Measurements from ENCODE around the gene HNRNPA1. TPM values are rescaled to one million over a fixed set of nuclear protein-coding genes. Genes with fewer than 3 reads are reported as not detected.

The HNRNPA1 gene
- total RNA-seq, 1 experiment from 2014 or later = 1,426 TPM

DNA sequence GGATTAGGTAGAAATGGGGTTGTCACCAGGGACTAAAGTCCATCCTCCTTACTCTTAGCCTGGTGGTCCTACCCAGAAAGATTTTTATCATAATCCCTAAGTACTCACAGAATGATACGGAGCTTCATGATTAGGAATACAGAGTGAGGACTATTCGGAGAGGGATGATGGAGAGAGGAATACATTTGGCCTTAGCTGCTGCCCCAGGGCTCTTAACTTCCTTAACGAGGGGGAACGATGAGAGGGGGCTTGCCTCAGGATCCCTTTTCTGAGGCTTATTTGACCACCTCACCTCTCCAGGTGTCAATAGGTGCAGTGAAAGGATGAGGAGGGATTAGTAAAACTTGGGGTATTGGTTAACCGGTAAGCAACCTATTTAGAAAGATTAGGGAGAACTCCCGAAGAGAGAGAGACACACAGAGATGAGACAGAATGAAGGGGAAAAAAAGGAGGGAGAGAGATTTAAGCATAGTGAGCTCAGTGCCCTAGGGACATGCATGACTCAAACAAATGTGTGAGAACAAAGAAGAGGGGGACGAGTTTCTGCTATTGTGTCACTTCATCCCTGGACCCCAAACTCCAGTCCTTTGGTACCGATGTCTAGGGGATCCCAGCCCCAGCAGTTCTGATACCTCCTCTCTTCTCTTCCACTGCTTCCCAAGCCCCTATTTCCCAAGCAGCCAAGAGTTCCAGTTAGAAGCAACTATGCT lies 19.1 kb downstream of the HNRNPA1 start:
- TF ChIP-seq, protein P1, sequence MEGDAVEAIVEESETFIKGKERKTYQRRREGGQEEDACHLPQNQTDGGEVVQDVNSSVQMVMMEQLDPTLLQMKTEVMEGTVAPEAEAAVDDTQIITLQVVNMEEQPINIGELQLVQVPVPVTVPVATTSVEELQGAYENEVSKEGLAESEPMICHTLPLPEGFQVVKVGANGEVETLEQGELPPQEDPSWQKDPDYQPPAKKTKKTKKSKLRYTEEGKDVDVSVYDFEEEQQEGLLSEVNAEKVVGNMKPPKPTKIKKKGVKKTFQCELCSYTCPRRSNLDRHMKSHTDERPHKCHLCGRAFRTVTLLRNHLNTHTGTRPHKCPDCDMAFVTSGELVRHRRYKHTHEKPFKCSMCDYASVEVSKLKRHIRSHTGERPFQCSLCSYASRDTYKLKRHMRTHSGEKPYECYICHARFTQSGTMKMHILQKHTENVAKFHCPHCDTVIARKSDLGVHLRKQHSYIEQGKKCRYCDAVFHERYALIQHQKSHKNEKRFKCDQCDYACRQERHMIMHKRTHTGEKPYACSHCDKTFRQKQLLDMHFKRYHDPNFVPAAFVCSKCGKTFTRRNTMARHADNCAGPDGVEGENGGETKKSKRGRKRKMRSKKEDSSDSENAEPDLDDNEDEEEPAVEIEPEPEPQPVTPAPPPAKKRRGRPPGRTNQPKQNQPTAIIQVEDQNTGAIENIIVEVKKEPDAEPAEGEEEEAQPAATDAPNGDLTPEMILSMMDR (IDR thresholded peaks at IDR 0.05; ENCODE audit: insufficient read depth in 1 of 2, low read depth in 1 of 2, low read length in 1 of 2, severe bottlenecking in 1 of 2, unreplicated experiment in 1 of 2) = no peak
- ChIA-PET POLR2A (interaction anchor here (1.3 to 3.5 kb wide), 3 partner anchors 13 to 25 kb away, joined by 6 to 26 read pairs (median 17); partner anchors contain the start of genes CBX5, COPZ1 and HNRNPA1), CTCF (interaction anchor here (1.1 to 4.8 kb wide), 3 partner anchors 25 to 79 kb away, joined by 3 to 28 read pairs (median 3); partner anchors contain the start of gene COPZ1)
- no peak for DNase-seq
- peak overlapping the region; percentile 59 for H3K4me3 ChIP-seq (ENCODE audit: low read depth, low read length)
- BruUV-seq (replicated peaks) = no TSS peak
- Mint-ChIP-seq H3K36me3 (ENCODE audit: insufficient read depth, unreplicated experiment) (no peaks in the 10 kb centered on the region), H3K4me1 (ENCODE audit: low read depth, unreplicated experiment) (peaks cover 42% of the 10 kb centered on the region), H3K9me3 (ENCODE audit: unreplicated experiment) (no peaks in the 10 kb centered on the region), H3K27me3 (ENCODE audit: insufficient read depth, unreplicated experiment) (no peaks in the 10 kb centered on the region), H3K4me3 (ENCODE audit: unreplicated experiment) (peak overlapping the region; percentile 79), H3K27ac (ENCODE audit: unreplicated experiment) (peak overlapping the region; percentile 60)
- peaks cover 37% of the 10 kb centered on the region for H3K4me1 ChIP-seq
- H3K27me3 ChIP-seq (replicated peaks; ENCODE audit: control insufficient read depth, insufficient read depth, low read length) = no peaks in the 10 kb centered on the region
- no peaks in the 10 kb centered on the region for H3K9me3 ChIP-seq
- H3K36me3 ChIP-seq (ENCODE audit: control insufficient read depth, insufficient read depth, low read length) = no peaks in the 10 kb centered on the region
- intact Hi-C loops (cut with micrococcal nuclease; ENCODE audit: unreplicated experiment) = loop anchor here (2.0 to 5.0 kb wide), 2 partner anchors 38 to 59 kb away; no protein-coding TSS in a partner anchor

DNA sequence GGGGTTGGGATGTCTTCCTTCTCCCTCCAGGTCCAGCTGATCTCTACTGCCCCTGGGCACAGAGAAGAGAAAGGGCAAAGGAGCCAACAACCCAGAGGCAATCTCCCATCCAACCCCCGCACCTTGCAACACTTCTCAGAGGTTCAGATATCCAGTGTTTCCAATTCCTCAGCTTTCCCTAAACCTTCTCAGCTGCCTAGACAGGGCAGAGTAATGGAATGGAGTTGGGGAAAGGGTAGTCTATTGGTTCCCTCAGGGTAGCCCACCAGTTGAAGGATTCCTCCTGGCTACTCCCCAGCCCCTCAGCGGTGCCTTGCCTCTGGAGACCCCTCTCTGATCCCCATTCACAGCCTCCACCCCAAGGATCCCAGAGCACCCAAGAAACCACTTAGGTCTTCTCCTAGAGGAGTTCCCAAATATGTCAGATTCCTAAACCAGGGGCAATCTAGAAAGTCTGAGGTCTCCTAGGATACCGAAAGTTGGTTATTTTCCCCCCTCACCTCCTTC lies 19.8 kb downstream of the HNRNPA1 start:
- Histone ChIP-seq H3K4me3 (ENCODE audit: low read depth, low read length) (peak overlapping the region; percentile 59), H3K4me1 (peaks cover 38% of the 10 kb centered on the region), H3K36me3 (ENCODE audit: control insufficient read depth, insufficient read depth, low read length) (no peaks in the 10 kb centered on the region), H3K9me3 (no peaks in the 10 kb centered on the region), H3K27me3 (replicated peaks; ENCODE audit: control insufficient read depth, insufficient read depth, low read length) (no peaks in the 10 kb centered on the region)
- no peaks in the 10 kb centered on the region for H3K27me3 Mint-ChIP-seq (ENCODE audit: insufficient read depth, unreplicated experiment)
- intact Hi-C loops (cut with micrococcal nuclease; ENCODE audit: unreplicated experiment) = loop anchor here (2.0 to 5.0 kb wide), 2 partner anchors 37 to 59 kb away; no protein-coding TSS in a partner anchor
- H3K36me3 Mint-ChIP-seq (ENCODE audit: insufficient read depth, unreplicated experiment) = no peaks in the 10 kb centered on the region
- peak overlapping the region; percentile 79 for H3K4me3 Mint-ChIP-seq (ENCODE audit: unreplicated experiment)
- ChIA-PET POLR2A (interaction anchor here (1.0 to 3.5 kb wide), 4 partner anchors 10 to 25 kb away, joined by 4 to 26 read pairs (median 12); partner anchors contain the start of genes CBX5, COPZ1 and HNRNPA1), CTCF (interaction anchor here (0.7 to 4.8 kb wide), 6 partner anchors 10 to 58 kb away, joined by 3 to 28 read pairs (median 8); partner anchors contain the start of gene COPZ1)
- peak overlapping the region; percentile 60 for H3K27ac Mint-ChIP-seq (ENCODE audit: unreplicated experiment)
- peaks cover 42% of the 10 kb centered on the region for H3K4me1 Mint-ChIP-seq (ENCODE audit: low read depth, unreplicated experiment)
- TSS peak; percentile 50 for BruUV-seq (replicated peaks)
- no peak for DNase-seq
- no peaks in the 10 kb centered on the region for H3K9me3 Mint-ChIP-seq (ENCODE audit: unreplicated experiment)
- TF ChIP-seq, protein P1 (IDR thresholded peaks at IDR 0.05; ENCODE audit: insufficient read depth in 1 of 2, low read depth in 1 of 2, low read length in 1 of 2, severe bottlenecking in 1 of 2, unreplicated experiment in 1 of 2) = no peak

DNA sequence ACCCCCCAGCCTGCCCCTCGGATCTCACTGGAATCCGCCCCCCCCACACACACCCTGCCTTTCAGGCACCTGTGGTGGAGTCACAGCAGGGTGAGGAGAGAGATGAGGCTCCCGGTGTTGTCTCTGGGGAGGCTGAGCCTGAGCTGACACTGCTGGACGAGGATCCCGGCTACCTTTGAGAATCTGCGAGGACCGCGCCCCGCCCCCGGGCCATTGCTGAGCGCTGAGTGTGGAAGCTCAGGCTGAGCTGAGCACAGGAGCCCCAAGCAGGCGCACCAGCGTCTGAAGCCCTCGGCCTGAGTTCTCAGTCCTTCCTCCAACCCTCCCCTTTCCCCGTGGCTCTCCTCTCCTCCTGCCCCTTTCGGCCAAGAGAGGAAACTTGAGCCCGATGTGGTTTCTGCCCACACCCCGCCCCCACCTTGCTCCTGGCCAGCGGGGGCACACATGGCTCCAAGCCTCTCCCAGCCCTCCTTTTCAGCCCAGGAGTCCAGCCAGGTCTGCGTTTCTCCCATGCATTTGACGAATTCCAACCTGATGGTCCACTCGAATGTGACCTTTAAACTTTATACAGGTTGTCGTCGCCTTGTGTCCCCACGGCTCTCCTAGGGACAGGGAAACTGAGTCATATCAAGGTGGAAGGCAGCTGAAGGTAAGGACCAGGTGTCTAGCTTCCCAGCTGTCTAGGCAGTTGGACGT lies 20.4 kb downstream of the HNRNPA1 start, which contains the start of gene NFE2:
Gene NFE2 (minus strand): TSS at position 284 of the 696 bp plus-strand sequence. CDS start 5,767 bp downstream, outside the sequence.
- H3K4me3 Mint-ChIP-seq (ENCODE audit: unreplicated experiment) = peak within 1 kb of the TSS; percentile 79
- POLR2A ChIA-PET = interaction anchor here (0.8 to 3.5 kb wide), 5 partner anchors 10 to 42 kb away, joined by 4 to 26 read pairs (median 6); partner anchors contain the start of genes CBX5, COPZ1 and HNRNPA1
- peaks cover 35% of the 10 kb centered on the region for H3K4me1 ChIP-seq
- H3K9me3 ChIP-seq = no peaks in the 10 kb centered on the region
- H3K27ac Mint-ChIP-seq (ENCODE audit: unreplicated experiment) = peak within 1 kb of the TSS; percentile 60
- no peaks in the 10 kb centered on the region for H3K27me3 ChIP-seq (replicated peaks; ENCODE audit: control insufficient read depth, insufficient read depth, low read length)
- DNase-seq = peak; percentile 91
- TF ChIP-seq, protein P1 (IDR thresholded peaks at IDR 0.05; ENCODE audit: insufficient read depth in 1 of 2, low read depth in 1 of 2, low read length in 1 of 2, severe bottlenecking in 1 of 2, unreplicated experiment in 1 of 2) = no peak
- no peaks in the 10 kb centered on the region for H3K9me3 Mint-ChIP-seq (ENCODE audit: unreplicated experiment)
- no peaks in the 10 kb centered on the region for H3K36me3 Mint-ChIP-seq (ENCODE audit: insufficient read depth, unreplicated experiment)
- intact Hi-C loops (cut with micrococcal nuclease; ENCODE audit: unreplicated experiment) = loop anchor here (1.0 to 5.0 kb wide), 4 partner anchors 21 to 58 kb away; partner anchors contain the start of genes CBX5 and HNRNPA1
- peak within 1 kb of the TSS; percentile 59 for H3K4me3 ChIP-seq (ENCODE audit: low read depth, low read length)
- peaks cover 42% of the 10 kb centered on the region for H3K4me1 Mint-ChIP-seq (ENCODE audit: low read depth, unreplicated experiment)
- no peaks in the 10 kb centered on the region for H3K36me3 ChIP-seq (ENCODE audit: control insufficient read depth, insufficient read depth, low read length)
- BruUV-seq (replicated peaks) = no TSS peak
- CTCF ChIA-PET = interaction anchor here (0.6 to 4.8 kb wide), 9 partner anchors 9 to 295 kb away, joined by 3 to 28 read pairs (median 4); partner anchors contain the start of genes COPZ1 and HNRNPA1
- H3K27me3 Mint-ChIP-seq (ENCODE audit: insufficient read depth, unreplicated experiment) = no peaks in the 10 kb centered on the region
